SJSA1 (cell line): ENCODE data around the gene FBXL5. TPM values are rescaled to one million over a fixed set of nuclear protein-coding genes. Genes with fewer than 3 reads are reported as not detected.

Experiments used
- DNase-seq, 2 experiments: peaks; one replicate each; pipeline ENCODE4 v3.0.0-alpha.2; 2015 to 2020; ENCODE audit warnings: low spot score in 2 of 2, low read depth in 1 of 2
- H3K27ac ChIP-seq: fragments of 250-450 bp; sonication (Bioruptor Pico); 2 replicates; pipeline ENCODE4 v1.5.1; 2020; ENCODE audit warnings: mild to moderate bottlenecking, moderate library complexity
- H3K27me3 ChIP-seq: fragments of 250-450 bp; sonication (Bioruptor Pico); replicated peaks from 2 replicates; pipeline ENCODE4 v1.5.1; 2020; ENCODE audit warnings: mild to moderate bottlenecking, moderate library complexity
- H3K36me3 ChIP-seq: fragments of 250-450 bp; sonication (Bioruptor Pico); 2 replicates; pipeline ENCODE4 v1.5.1; 2020; ENCODE audit warnings: mild to moderate bottlenecking
- H3K4me1 ChIP-seq: fragments of 250-450 bp; sonication (Bioruptor Pico); replicated peaks from 2 replicates; pipeline ENCODE4 v1.6.1; 2021; ENCODE audit warnings: mild to moderate bottlenecking
- H3K4me3 ChIP-seq: fragments of 250-450 bp; sonication (Bioruptor Pico); 2 replicates; pipeline ENCODE4 v1.5.1; 2020; ENCODE audit warnings: mild to moderate bottlenecking
- H3K9me3 ChIP-seq: fragments of 250-450 bp; sonication (Bioruptor Pico); replicated peaks from 2 replicates; pipeline ENCODE4 v1.5.1; 2020; ENCODE audit warnings: mild to moderate bottlenecking
- total RNA-seq: library from RNA; depleted of rRNA; stranded (reverse); fragments of >200 nt; shearing (Covaris generic); gene quantifications from 2 replicates; pipeline ENCODE4 v1.2.3, GENCODE V29; 2014; rRNA removed

FBXL5 gene
- total RNA-seq, result 32.2 and 44.7 TPM in 2 replicates

GRCh38 chr4:15655223-15656037, at the start of gene FBXL5:
Gene FBXL5 (minus strand): TSS chr4:15655357. CDS start chr4:15655287, 70 bp downstream.
- H3K36me3 ChIP-seq, result peaks cover 14% of the 10 kb centered on the region
- H3K4me1 ChIP-seq, result peaks cover 30% of the 10 kb centered on the region
- peak within 1 kb of the TSS; percentile 94 for H3K4me3 ChIP-seq
- DNase-seq, result peak; percentile 63 to 86
- H3K27ac ChIP-seq, result peak within 1 kb of the TSS; percentile 98
- H3K27me3 ChIP-seq, result no peaks in the 10 kb centered on the region
- H3K9me3 ChIP-seq, result no peaks in the 10 kb centered on the region

GRCh38 chr4:15704129-15704528, 49.0 kb upstream of the FBXL5 start:
- DNase-seq, result no peak
- Histone ChIP-seq H3K9me3 (no peaks in the 10 kb centered on the region), H3K27ac (no peak overlapping the region), H3K4me3 (no peak overlapping the region), H3K27me3 (no peaks in the 10 kb centered on the region), H3K36me3 (no peaks in the 10 kb centered on the region), H3K4me1 (no peaks in the 10 kb centered on the region)

- DNase-seq, result no peak
- Histone ChIP-seq H3K9me3 (no peaks in the 10 kb centered on the region), H3K4me3 (peak overlapping the region; percentile 41)
These were observed 48.3 kb upstream of the FBXL5 start for GRCh38 chr4:15703439-15703838.

GRCh38 chr4:15702941-15703403, 47.8 kb upstream of the FBXL5 start, which contains the start of gene BST1:
Gene BST1 (plus strand): TSS chr4:15703065. CDS start chr4:15703145, 80 bp downstream.
- Histone ChIP-seq H3K4me1 (no peaks in the 10 kb centered on the region), H3K36me3 (no peaks in the 10 kb centered on the region), H3K27me3 (no peaks in the 10 kb centered on the region), H3K9me3 (no peaks in the 10 kb centered on the region), H3K4me3 (peak within 1 kb of the TSS; percentile 41), H3K27ac (no peak within 1 kb of the TSS)
- DNase-seq, result peak in 1 of 2 experiments; percentile 44

More at GRCh38 chr4:15703439-15703838, 48.3 kb upstream of the FBXL5 start:
- no peaks in the 10 kb centered on the region for H3K36me3 ChIP-seq
- no peaks in the 10 kb centered on the region for H3K4me1 ChIP-seq
- no peaks in the 10 kb centered on the region for H3K27me3 ChIP-seq
- H3K27ac ChIP-seq, result no peak overlapping the region

GRCh38 chr4:15696866-15697265, 41.7 kb upstream of the FBXL5 start:
- no peak overlapping the region for H3K4me3 ChIP-seq
- no peaks in the 10 kb centered on the region for H3K27me3 ChIP-seq
- no peak overlapping the region for H3K27ac ChIP-seq
- H3K9me3 ChIP-seq, result no peaks in the 10 kb centered on the region
- H3K4me1 ChIP-seq, result peaks cover 26% of the 10 kb centered on the region
- DNase-seq, result no peak
- no peaks in the 10 kb centered on the region for H3K36me3 ChIP-seq

- DNase-seq, result no peak
- Histone ChIP-seq H3K27ac (0 out of 2 replicates have a peak overlapping the region, but pooled peaks have one; percentile 37), H3K9me3 (no peaks in the 10 kb centered on the region), H3K36me3 (no peaks in the 10 kb centered on the region), H3K4me3 (no peak overlapping the region), H3K27me3 (no peaks in the 10 kb centered on the region), H3K4me1 (peaks cover 35% of the 10 kb centered on the region)
These were observed 40.6 kb upstream of the FBXL5 start for GRCh38 chr4:15695729-15696128.

GRCh38 chr4:15695240-15695699, 40.1 kb upstream of the FBXL5 start:
- H3K27ac ChIP-seq, result peak overlapping the region; percentile 37; the same call in 1 of the 2 replicates
- H3K4me3 ChIP-seq, result no peak overlapping the region
- H3K36me3 ChIP-seq, result no peaks in the 10 kb centered on the region
- DNase-seq, result peak; percentile 54 to 59
- no peaks in the 10 kb centered on the region for H3K9me3 ChIP-seq
- peaks cover 38% of the 10 kb centered on the region for H3K4me1 ChIP-seq
- H3K27me3 ChIP-seq, result no peaks in the 10 kb centered on the region

GRCh38 chr4:15694431-15694830, 39.3 kb upstream of the FBXL5 start:
- Histone ChIP-seq H3K9me3 (no peaks in the 10 kb centered on the region), H3K27me3 (no peaks in the 10 kb centered on the region), H3K4me3 (no peak overlapping the region), H3K27ac (no peak overlapping the region), H3K36me3 (no peaks in the 10 kb centered on the region; the same call in 1 of the 2 replicates), H3K4me1 (peaks cover 46% of the 10 kb centered on the region)
- DNase-seq, result no peak

- Histone ChIP-seq H3K27ac (peak overlapping the region; percentile 99; the same call in 1 of the 2 replicates), H3K4me3 (no peak overlapping the region), H3K4me1 (peaks cover 50% of the 10 kb centered on the region), H3K36me3 (no peaks in the 10 kb centered on the region; the same call in 1 of the 2 replicates), H3K27me3 (no peaks in the 10 kb centered on the region), H3K9me3 (no peaks in the 10 kb centered on the region)
- DNase-seq, result no peak
These were observed 37.4 kb upstream of the FBXL5 start for GRCh38 chr4:15692602-15693001.

GRCh38 chr4:15691346-15692135, 36.4 kb upstream of the FBXL5 start:
- no peak overlapping the region for H3K4me3 ChIP-seq

GRCh38 chr4:15690020-15690809, 35.1 kb upstream of the FBXL5 start:
- Histone ChIP-seq H3K9me3 (no peaks in the 10 kb centered on the region), H3K27ac (peak overlapping the region; percentile 99), H3K4me3 (no peak overlapping the region), H3K27me3 (no peaks in the 10 kb centered on the region), H3K36me3 (peaks cover 14% of the 10 kb centered on the region), H3K4me1 (peaks cover 44% of the 10 kb centered on the region)
- peak; percentile 61 to 91 for DNase-seq

More at GRCh38 chr4:15691346-15692135, 36.4 kb upstream of the FBXL5 start:
- H3K9me3 ChIP-seq, result no peaks in the 10 kb centered on the region
- peaks cover 50% of the 10 kb centered on the region for H3K4me1 ChIP-seq
- DNase-seq, result peak; percentile 55 to 81
- peaks cover under 1% of the 10 kb centered on the region for H3K36me3 ChIP-seq
- no peaks in the 10 kb centered on the region for H3K27me3 ChIP-seq
- peak overlapping the region; percentile 99 for H3K27ac ChIP-seq

- no peak overlapping the region for H3K4me3 ChIP-seq
- no peaks in the 10 kb centered on the region for H3K27me3 ChIP-seq
- no peak for DNase-seq
- peaks cover 38% of the 10 kb centered on the region for H3K4me1 ChIP-seq
- peak overlapping the region; percentile 99 for H3K27ac ChIP-seq
- peaks cover 21% of the 10 kb centered on the region for H3K36me3 ChIP-seq
- no peaks in the 10 kb centered on the region for H3K9me3 ChIP-seq
These were observed 34.4 kb upstream of the FBXL5 start for GRCh38 chr4:15689540-15689939.

GRCh38 chr4:15688051-15688450, 32.9 kb upstream of the FBXL5 start:
- no peak for DNase-seq
- H3K27ac ChIP-seq, result no peak overlapping the region
- H3K36me3 ChIP-seq, result peaks cover 27% of the 10 kb centered on the region
- no peaks in the 10 kb centered on the region for H3K9me3 ChIP-seq
- H3K4me3 ChIP-seq, result no peak overlapping the region
- peaks cover 45% of the 10 kb centered on the region for H3K4me1 ChIP-seq
- no peaks in the 10 kb centered on the region for H3K27me3 ChIP-seq
